NK-92 treated with Interleukin-12 subunit alpha and Interleukin-12 subunit beta, amount 100 ng/mL, for 24 hours (cell line): ENCODE results near the gene CFAP70.

Source experiments
- DNase-seq: peaks from one replicate; lab custom pipeline; 2025; lab: John Stamatoyannopoulos, UW

The CFAP70 gene

DNA sequence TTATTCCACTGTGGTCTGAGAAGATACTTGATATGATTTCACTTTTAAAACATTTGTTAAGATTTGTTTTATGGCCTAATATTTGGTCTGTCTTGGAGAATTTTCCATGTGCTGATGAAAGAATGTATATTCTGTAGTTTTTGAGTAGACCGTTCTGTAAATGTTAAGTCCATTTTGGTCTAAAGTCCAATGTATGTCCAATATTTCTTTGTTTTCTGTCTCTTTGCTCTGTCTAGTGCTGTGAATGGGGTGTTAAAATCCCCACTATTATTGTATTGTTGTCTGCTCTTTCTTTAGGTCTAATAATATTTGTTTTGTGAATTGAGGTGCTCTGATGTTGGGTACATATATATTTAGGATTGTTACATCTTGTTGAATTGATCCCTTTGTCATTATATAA is 142.9 kb downstream of the CFAP70 start:
- DNase-seq = no peak

GRCh38 chr10:73211106-73211811 is 147.4 kb downstream of the CFAP70 start:
- no peak for DNase-seq

- DNase-seq = no peak
Measured at GRCh38 chr10:73210395-73211105, 148.1 kb downstream of the CFAP70 start.

- DNase-seq = no peak
Measured at GRCh38 chr10:73209705-73210104, 149.0 kb downstream of the CFAP70 start.

DNA sequence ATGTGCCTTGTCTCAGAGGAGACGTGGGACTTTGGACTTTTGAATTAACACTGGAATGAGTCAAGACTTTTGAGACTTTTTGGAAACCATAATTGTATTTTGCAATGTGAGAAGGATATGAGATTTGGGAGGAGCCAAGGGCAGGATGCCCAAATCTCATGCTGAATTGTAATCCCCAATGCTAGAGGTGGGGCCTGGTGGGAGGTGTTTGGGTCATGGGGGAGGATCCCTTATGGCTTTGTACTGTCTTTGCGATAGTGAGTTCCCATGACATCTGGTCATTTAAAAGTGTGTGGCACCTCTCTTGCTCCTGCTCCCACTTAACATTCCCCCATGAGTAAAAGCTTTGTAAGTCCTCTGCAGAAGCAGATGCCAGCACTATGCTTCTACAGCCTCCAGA is 150.8 kb downstream of the CFAP70 start:
- DNase-seq = no peak

DNA sequence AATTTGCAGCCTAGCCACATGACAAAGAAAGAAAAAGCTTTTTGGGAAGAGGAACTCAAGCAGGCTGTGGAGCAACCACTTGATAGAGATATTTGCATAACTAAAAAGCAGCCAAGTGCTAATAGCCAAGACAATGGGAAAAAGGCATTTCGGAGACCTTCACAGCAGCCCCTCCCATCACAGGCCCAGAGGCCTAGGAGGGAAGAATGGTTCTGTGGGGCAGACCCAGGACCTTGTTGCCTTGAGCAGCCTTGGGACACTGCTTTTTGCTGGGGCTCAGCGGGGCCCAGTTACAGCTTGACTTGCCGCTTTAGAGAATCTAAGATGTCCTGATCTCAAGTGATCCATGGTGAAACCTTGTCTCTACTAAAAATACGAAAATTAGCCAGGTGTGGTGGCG is 152.3 kb downstream of the CFAP70 start:
- no peak for DNase-seq

GRCh38 chr10:73205890-73206289 is 152.8 kb downstream of the CFAP70 start:
- no peak for DNase-seq

DNA sequence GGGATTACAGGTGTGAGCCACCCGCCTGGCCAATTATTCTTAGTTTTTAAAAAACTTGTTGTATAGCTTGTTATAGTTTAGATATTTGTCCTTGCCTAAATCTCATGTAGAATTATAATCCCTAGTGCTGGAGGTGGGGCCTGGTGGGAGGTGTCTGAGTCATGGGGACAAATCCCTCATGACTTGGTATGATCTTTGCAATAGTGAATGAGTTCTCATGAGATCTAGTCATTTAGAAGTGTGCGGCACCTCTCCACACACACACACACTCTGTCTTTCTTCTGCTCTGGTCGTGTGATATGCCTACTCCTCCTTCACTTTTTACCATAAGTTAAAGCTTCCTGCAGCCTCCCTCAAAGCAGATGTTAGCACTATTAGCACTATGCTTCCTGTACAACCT is 153.6 kb downstream of the CFAP70 start:
- no peak for DNase-seq
